Brain microvascular endothelial cell (primary cell): ENCODE measurements around the gene CDC73.
"Not testable (repeated sequence)": the region's sequence is repeated elsewhere in the genome, so short reads cannot be mapped to it uniquely, and the experiment has no call there.

Experiments
- DNase-seq: peaks from one replicate; pipeline ENCODE4 v3.0.0-alpha.2; 2020
- H3K27ac ChIP-seq: fragments of 250-450 bp; sonication (Bioruptor Pico); 2 replicates; pipeline ENCODE4 v1.5.1; 2020; ENCODE audit warnings: mild to moderate bottlenecking, moderate library complexity
- H3K27me3 ChIP-seq: fragments of 250-450 bp; sonication (Bioruptor Pico); replicated peaks from 2 replicates; pipeline ENCODE4 v1.5.1; 2020; ENCODE audit warnings: mild to moderate bottlenecking
- H3K36me3 ChIP-seq: fragments of 250-450 bp; sonication (Bioruptor Pico); replicated peaks from 2 replicates; pipeline ENCODE4 v1.5.1; 2020; ENCODE audit warnings: mild to moderate bottlenecking
- H3K4me3 ChIP-seq: 2 replicates; pipeline ENCODE4 v1.5.1; 2011; ENCODE audit warnings: low read depth, mild to moderate bottlenecking, control low read depth, low read length, moderate library complexity
- in situ Hi-C: cut with HindIII; loops from 2 replicates; pipeline ENCODE4 v1.10.0; 2017; ENCODE audit warnings: low sequenced_read_pairs, low pct_ligation_motif_present
- TF ChIP-seq, protein P1 (sequence below): IDR thresholded peaks from 2 replicates; pipeline ENCODE4 v1.5.1; 2011; ENCODE audit warnings: low read depth, mild to moderate bottlenecking, moderate library complexity, low read length, control low read depth, inconsistent platforms; ENCODE audit errors: missing control alignments

CDC73 gene

DNA sequence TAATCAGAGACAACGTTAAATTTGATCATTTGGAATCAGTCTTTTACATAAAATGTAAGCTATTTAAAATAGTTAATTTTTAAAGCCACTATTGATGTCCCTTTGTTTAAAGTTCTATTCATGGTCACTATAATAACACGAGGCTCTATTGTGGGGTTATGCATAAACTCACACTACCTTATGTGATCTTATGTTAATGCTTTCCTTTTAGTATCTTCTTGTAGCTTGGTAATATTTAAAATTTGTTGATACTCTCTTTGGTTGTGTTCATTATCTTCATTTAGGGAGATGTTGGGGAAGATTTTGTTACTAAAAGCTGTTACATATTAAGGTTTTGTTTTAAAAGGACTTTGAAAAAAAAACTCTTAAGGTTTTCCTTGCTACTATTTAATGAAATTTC is 63.4 kb downstream of the CDC73 start:
- no peak for DNase-seq
- Histone ChIP-seq H3K27me3 (no peaks in the 10 kb centered on the region), H3K27ac (peak overlapping the region; percentile 23), H3K36me3 (no peaks in the 10 kb centered on the region), H3K4me3 (no peak overlapping the region)
- TF ChIP-seq, protein P1, sequence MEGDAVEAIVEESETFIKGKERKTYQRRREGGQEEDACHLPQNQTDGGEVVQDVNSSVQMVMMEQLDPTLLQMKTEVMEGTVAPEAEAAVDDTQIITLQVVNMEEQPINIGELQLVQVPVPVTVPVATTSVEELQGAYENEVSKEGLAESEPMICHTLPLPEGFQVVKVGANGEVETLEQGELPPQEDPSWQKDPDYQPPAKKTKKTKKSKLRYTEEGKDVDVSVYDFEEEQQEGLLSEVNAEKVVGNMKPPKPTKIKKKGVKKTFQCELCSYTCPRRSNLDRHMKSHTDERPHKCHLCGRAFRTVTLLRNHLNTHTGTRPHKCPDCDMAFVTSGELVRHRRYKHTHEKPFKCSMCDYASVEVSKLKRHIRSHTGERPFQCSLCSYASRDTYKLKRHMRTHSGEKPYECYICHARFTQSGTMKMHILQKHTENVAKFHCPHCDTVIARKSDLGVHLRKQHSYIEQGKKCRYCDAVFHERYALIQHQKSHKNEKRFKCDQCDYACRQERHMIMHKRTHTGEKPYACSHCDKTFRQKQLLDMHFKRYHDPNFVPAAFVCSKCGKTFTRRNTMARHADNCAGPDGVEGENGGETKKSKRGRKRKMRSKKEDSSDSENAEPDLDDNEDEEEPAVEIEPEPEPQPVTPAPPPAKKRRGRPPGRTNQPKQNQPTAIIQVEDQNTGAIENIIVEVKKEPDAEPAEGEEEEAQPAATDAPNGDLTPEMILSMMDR: no peak
- in situ Hi-C loops: no loop called here

DNA sequence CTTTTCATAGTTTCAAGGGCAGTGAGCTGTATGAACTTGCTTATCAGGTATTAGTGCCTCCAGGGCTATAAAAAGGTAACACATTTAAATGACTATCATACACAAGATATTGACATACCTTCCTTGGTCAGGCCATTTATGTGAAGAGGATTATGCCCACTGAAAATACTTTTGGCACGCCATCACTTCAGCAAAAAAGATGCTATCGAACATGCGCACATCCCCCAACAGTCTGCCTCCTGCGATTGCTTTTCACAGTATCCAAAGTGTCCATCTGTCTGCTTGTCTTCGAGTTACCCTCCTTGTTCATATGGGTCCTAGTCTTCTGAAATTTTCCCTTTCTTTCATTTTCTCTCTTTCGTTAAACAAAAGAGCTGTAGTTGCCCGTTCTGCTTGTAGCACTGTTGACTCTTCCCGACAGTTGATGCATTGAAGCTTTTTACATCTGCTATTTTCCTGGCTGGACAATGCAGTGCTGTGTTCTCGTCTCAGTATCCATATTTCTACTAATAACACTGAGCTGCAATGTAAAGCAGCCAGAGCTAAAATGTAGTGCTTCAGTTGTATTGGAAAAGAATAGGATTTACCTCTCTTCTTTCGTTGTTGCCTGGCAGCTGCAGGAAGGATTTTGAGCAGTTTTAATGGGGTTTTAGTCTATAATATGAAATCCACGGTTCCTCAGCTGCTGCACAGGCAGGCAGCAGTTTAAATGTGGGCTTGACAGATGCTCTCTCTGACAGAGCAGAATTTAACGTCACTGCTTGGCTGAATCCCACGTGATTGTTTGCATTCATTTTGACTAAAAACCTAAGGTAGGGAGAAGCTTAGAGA is 64.3 kb downstream of the CDC73 start, which contains the start of gene B3GALT2:
B3GALT2 (minus strand) TSS at position 713 of the 831 bp plus-strand sequence. CDS start 5,051 bp downstream, outside the sequence.
- Histone ChIP-seq H3K4me3 (peak within 1 kb of the TSS; percentile 40), H3K36me3 (no peaks in the 10 kb centered on the region), H3K27me3 (no peaks in the 10 kb centered on the region), H3K27ac (peak within 1 kb of the TSS; percentile 23)
- TF ChIP-seq, protein P1: no peak
- DNase-seq: peak; percentile 48
- in situ Hi-C loops: no loop called here

- DNase-seq: no peak
- Histone ChIP-seq H3K27me3 (no peaks in the 10 kb centered on the region), H3K4me3 (no peak overlapping the region), H3K36me3 (no peaks in the 10 kb centered on the region), H3K27ac (no peak overlapping the region)
- TF ChIP-seq, protein P1: no peak
- in situ Hi-C loops: no loop called here
Measured at GRCh38 chr1:193187114-193187513, 65.3 kb downstream of the CDC73 start.

- in situ Hi-C loops, H3K36me3 ChIP-seq, H3K27me3 ChIP-seq, H3K4me3 ChIP-seq, DNase-seq, H3K27ac ChIP-seq: not testable (repeated sequence)
Measured at GRCh38 chr1:193188915-193189314, 67.1 kb downstream of the CDC73 start.

- TF ChIP-seq, protein P1: no peak
- in situ Hi-C loops: no loop called here
- Histone ChIP-seq H3K27me3 (no peaks in the 10 kb centered on the region), H3K36me3 (no peaks in the 10 kb centered on the region), H3K4me3 (no peak overlapping the region), H3K27ac (no peak overlapping the region)
- no peak for DNase-seq
Measured at GRCh38 chr1:193189442-193190095, 67.7 kb downstream of the CDC73 start.

DNA sequence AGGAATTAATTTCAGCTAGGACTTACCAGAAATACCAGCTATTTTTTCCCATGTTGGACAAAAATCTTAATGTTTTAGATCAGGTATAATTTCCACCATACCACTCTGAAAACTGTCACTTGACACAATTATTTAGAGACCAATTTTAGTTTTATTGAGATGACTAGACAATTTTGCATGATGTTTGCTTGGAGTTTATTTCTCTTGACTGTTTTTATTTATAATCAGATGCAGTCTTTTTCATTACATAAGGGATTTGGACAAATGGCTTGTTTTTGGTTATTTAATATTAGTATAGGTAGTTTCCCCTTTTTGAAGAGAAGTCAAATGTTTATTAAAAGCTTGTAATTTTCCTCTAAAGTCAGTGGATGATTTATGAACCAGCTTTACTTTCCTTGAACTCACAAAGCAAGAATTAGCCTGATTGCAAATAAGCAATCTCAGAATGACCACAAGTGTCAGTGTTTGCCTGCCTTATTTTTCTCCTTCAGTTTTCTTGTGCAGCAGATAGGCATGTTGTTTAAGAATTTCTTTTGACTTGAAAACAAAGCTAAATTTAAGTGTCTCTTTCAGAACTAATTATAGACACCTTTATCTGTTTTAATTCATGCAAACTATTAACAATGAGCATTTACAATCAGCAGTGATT is 68.4 kb downstream of the CDC73 start:
- Histone ChIP-seq H3K36me3 (no peaks in the 10 kb centered on the region), H3K27me3 (no peaks in the 10 kb centered on the region), H3K4me3 (no peak overlapping the region), H3K27ac (no peak overlapping the region)
- TF ChIP-seq, protein P1: peak; percentile 27
- in situ Hi-C loops: no loop called here
- no peak for DNase-seq
